Choroid plexus epithelial cell (primary cell): ENCODE measurements around the gene PLIN1.

ENCODE experiments used
- DNase-seq: peaks from one replicate; pipeline ENCODE4 v3.0.0-alpha.2; 2010; ENCODE audit warnings: low read depth
- H3K4me3 ChIP-seq: 2 replicates; pipeline ENCODE4 v1.5.1; 2011; ENCODE audit warnings: low read depth, mild to moderate bottlenecking, control low read depth, low read length, moderate library complexity
- TF ChIP-seq, protein P1 (sequence below): conservative IDR thresholded peaks from 2 replicates; pipeline ENCODE4 v1.5.1; 2011; ENCODE audit warnings: low read depth, mild to moderate bottlenecking, control low read depth, inconsistent platforms, low read length, moderate library complexity

Gene PLIN1

DNA sequence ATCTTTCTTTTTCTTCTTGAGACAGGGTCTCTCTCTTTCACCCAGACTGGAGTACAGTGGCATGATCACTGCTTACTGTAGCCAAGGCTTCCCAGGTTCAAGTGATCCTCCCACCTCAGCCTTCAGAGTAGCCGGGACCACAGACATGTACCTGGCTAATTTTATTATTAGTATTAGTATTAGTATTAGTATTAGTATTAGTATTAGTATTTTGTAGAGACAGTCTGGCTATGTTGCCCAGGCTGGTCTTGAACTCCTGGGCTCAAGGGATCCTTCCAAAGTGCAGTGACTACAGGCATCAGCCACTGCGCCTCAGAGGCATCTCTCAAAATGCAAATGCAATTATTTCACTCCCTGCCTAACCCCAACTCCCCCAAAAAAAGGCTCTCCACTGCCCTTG is 25.6 kb downstream of the PLIN1 start:
- TF ChIP-seq, protein P1, sequence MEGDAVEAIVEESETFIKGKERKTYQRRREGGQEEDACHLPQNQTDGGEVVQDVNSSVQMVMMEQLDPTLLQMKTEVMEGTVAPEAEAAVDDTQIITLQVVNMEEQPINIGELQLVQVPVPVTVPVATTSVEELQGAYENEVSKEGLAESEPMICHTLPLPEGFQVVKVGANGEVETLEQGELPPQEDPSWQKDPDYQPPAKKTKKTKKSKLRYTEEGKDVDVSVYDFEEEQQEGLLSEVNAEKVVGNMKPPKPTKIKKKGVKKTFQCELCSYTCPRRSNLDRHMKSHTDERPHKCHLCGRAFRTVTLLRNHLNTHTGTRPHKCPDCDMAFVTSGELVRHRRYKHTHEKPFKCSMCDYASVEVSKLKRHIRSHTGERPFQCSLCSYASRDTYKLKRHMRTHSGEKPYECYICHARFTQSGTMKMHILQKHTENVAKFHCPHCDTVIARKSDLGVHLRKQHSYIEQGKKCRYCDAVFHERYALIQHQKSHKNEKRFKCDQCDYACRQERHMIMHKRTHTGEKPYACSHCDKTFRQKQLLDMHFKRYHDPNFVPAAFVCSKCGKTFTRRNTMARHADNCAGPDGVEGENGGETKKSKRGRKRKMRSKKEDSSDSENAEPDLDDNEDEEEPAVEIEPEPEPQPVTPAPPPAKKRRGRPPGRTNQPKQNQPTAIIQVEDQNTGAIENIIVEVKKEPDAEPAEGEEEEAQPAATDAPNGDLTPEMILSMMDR = no peak
- no peak overlapping the region for H3K4me3 ChIP-seq
- DNase-seq = no peak

DNA sequence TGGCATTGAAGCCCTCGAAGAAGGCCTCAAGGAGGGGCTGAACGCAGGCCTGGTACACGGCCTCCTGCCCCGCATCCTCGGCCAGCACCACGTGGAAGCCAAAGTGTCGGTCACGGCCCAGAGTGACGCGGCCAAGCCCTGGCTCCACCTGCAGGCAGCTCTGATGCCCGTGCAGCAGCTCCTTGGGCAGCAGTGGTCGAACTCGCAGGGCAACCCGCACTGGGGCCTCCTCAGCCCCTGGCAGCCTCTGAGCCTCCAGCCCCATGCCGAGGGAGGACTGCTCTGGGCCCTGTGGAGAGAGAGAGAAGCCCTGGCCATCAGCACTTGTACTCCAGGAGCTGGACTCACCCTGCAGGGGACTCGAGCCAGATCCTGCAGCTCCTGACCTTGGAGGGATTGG is 26.5 kb downstream of the PLIN1 start:
- no peak for DNase-seq
- H3K4me3 ChIP-seq = no peak overlapping the region
- TF ChIP-seq, protein P1 = no peak

DNA sequence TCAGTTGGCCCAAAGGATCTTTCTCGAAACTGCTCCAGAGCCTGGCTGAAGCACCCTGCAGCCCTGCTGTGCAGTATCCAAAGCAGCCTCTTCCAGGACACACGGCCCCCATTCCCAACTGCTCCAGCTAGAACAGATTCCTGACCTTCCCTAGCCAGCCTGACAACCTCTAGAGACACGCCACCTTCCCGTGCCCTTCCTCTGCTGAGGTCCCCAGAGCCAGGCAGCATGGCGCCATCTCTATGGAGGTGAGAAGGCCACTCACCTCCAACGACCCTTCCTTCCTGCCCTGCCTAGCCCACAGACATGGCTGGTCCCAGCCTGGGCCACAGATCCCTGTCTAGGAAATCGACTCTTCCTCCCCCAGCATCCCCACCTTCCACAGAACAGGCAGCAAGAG is 27.0 kb downstream of the PLIN1 start:
- no peak for DNase-seq
- TF ChIP-seq, protein P1 = no peak
- H3K4me3 ChIP-seq = no peak overlapping the region

DNA sequence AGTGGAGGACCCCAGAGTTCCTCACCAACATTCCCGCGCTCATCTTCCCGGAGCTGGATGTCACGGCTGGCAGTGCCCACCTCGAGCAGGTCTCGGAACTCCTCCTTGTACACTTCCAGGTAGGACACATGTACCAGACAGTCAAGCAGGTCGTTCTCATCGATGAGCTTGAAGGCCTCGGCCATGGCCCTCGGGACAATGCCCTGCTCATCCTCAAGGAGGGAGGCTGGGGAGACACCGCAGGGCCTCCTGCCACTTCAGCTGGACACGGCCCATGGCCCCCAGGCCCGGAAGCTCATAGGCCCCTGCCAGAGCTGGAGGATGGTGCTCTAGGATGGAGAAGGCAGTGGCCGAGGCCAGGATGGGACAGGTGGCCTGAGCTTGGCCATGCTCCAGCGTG is 29.5 kb downstream of the PLIN1 start:
- no peak overlapping the region for H3K4me3 ChIP-seq
- no peak for DNase-seq
- TF ChIP-seq, protein P1 = no peak

DNA sequence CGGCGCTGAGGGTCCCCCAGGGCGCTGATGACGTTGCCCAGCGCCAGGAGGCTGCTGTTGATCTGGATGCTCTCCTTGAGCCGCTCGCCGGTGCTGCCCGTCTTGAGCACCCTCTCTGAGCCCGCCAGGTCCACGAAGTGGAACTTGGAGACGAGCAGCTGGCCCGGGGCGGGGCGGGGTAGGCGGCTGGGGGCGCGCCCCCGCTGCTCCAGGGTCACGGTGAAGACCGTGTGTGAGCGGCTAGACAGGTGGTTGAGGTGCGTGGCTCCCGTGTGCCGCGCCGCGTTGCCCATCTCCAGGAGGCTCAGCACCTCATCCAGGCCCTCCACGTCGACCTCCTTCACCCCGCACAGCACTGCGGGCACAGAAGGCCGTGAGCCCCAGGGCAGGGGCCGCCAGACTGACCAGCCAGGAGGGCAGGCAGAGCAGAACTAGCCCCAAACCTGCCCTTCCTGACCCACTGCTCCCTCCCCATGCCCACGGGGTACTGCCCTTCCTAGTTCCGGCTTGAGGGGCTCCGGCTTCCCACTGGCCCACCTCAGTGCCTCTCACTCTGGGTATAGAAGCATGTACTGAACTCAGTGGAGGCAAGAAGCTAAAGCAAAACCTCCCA is 30.0 kb downstream of the PLIN1 start:
- H3K4me3 ChIP-seq = no peak overlapping the region
- DNase-seq = no peak
- TF ChIP-seq, protein P1 = no peak

DNA sequence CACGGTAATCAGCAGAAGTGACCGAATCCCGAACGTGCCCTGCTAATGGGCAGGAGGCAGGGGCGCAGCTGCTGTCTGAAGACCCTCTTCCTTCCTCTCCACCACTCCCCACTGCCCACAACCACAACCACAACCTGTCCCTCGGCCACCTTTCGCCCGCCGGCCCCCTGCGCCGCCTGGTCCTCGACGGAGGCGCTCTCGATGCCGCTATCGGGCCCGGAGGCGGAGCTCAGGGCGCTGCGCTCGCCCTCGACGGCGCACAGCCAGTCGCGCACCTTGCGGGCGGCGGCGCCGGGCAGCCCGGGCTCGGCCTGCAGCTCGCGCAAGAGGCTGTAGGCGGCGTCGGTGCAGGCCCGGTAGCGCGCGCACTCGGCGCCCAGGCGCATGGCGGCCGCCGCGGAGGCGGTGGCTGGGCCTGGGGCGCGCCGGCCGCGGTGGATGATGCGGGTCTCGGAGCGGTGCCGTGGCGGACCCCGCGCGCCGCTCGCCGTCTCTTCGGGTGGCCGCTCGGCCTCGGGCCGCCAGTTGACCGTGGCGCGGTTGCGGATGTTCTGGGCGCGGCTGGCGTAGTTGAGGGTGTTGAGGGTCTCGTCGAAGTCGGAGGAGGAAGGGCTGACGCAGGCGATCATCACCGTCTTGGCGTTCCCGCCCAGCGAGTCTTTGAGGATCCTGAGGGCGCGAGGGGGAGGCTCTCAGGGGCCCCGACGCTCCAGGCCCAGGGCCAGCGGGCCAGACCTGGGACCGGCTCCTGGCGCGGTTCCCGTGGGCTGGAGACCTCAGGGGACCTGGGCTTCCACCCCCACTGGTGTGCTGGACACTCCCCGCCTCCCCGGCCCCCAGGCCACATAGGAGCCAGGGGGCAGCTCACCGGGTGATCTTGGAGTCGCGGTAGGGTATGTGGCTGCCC is 30.8 kb downstream of the PLIN1 start:
- TF ChIP-seq, protein P1 = no peak
- no peak for DNase-seq
- no peak overlapping the region for H3K4me3 ChIP-seq
